Uterus (tissue), 2 donors: ENCODE data around the gene APOA1.

ENCODE experiments used
- CTCF ChIP-seq, 4 experiments: fragments of 200-600 bp in 2 of 4; fragments of 450-650 bp in 2 of 4; sonication (generic) in 2 of 4; IDR thresholded peaks; one replicate each; pipeline ENCODE4 v1.5.1; 2016 to 2019; ENCODE audit warnings: antibody characterized with exemption in 4 of 4, mild to moderate bottlenecking in 2 of 4, moderate library complexity in 1 of 4
- POLR2A ChIP-seq, 2 donors: fragments of 450-650 bp; IDR thresholded peaks; one replicate each; pipeline ENCODE4 v1.6.1; 2016; ENCODE audit warnings: antibody characterized with exemption in 2 of 2, mild to moderate bottlenecking in 1 of 2, moderate library complexity in 1 of 2

- TF ChIP-seq CTCF (IDR thresholded peaks at IDR 0.05): no peak
- TF ChIP-seq POLR2A (IDR thresholded peaks at IDR 0.05): no peak
These were observed 45.0 kb upstream of the APOA1 start for GRCh38 chr11:116882386-116882785.
